HL-60 (cell line): ENCODE results near the gene LTBP3.

ENCODE experiments used
- DNase-seq, 2 experiments: peaks; one replicate each; pipeline ENCODE4 v3.0.0-alpha.2; 2010 to 2020; ENCODE audit warnings: low read depth in 1 of 2, low spot score in 1 of 2
- H3K27ac ChIP-seq: fragments of 250-450 bp; sonication (Bioruptor Pico); replicated peaks from 2 replicates; pipeline ENCODE4 v1.5.1; 2020; ENCODE audit warnings: mild to moderate bottlenecking, moderate library complexity
- H3K27me3 ChIP-seq: fragments of 250-450 bp; sonication (Bioruptor Pico); 2 replicates; pipeline ENCODE4 v1.5.1; 2021; ENCODE audit warnings: mild to moderate bottlenecking, moderate library complexity; ENCODE audit not compliant: insufficient read depth, poor library complexity, severe bottlenecking
- H3K4me3 ChIP-seq: replicated peaks from 2 replicates; pipeline ENCODE4 v1.5.1; 2011; ENCODE audit warnings: mild to moderate bottlenecking, control low read depth, low read length; ENCODE audit not compliant: insufficient read depth
- GABPA ChIP-seq: IDR thresholded peaks from 2 replicates; pipeline ENCODE4 v1.6.1; 2012; ENCODE audit warnings: low read depth
- POLR2AphosphoS5 ChIP-seq: IDR thresholded peaks from 2 replicates; pipeline ENCODE4 v1.6.1; 2012; ENCODE audit warnings: low read depth
- REST ChIP-seq: IDR thresholded peaks from 2 replicates; pipeline ENCODE4 v1.6.1; 2012; ENCODE audit warnings: low read depth; ENCODE audit not compliant: insufficient replicate concordance
- SPI1 ChIP-seq: IDR thresholded peaks from 2 replicates; pipeline ENCODE4 v1.6.1; 2012; ENCODE audit warnings: low read depth, mild to moderate bottlenecking, borderline replicate concordance
- TF ChIP-seq, protein P1 (sequence below): IDR thresholded peaks from one replicate; pipeline ENCODE4 v1.5.1; 2011; ENCODE audit warnings: low read length, control low read depth, inconsistent platforms; ENCODE audit not compliant: insufficient read depth

The LTBP3 gene

GRCh38 chr11:65562788-65563187 lies 4.6 kb upstream of the LTBP3 start:
- DNase-seq = no peak
- TF ChIP-seq SPI1 (no peak), POLR2AphosphoS5 (no peak), GABPA (no peak), REST (no peak)
- TF ChIP-seq, protein P1, sequence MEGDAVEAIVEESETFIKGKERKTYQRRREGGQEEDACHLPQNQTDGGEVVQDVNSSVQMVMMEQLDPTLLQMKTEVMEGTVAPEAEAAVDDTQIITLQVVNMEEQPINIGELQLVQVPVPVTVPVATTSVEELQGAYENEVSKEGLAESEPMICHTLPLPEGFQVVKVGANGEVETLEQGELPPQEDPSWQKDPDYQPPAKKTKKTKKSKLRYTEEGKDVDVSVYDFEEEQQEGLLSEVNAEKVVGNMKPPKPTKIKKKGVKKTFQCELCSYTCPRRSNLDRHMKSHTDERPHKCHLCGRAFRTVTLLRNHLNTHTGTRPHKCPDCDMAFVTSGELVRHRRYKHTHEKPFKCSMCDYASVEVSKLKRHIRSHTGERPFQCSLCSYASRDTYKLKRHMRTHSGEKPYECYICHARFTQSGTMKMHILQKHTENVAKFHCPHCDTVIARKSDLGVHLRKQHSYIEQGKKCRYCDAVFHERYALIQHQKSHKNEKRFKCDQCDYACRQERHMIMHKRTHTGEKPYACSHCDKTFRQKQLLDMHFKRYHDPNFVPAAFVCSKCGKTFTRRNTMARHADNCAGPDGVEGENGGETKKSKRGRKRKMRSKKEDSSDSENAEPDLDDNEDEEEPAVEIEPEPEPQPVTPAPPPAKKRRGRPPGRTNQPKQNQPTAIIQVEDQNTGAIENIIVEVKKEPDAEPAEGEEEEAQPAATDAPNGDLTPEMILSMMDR = no peak
- Histone ChIP-seq H3K27me3 (no peaks in the 10 kb centered on the region), H3K27ac (no peak overlapping the region), H3K4me3 (no peak overlapping the region)

GRCh38 chr11:65562020-65562419 lies 3.9 kb upstream of the LTBP3 start:
- TF ChIP-seq GABPA (no peak), POLR2AphosphoS5 (no peak), REST (no peak), SPI1 (no peak)
- TF ChIP-seq, protein P1 = no peak
- no peaks in the 10 kb centered on the region for H3K27me3 ChIP-seq
- DNase-seq = no peak
- no peak overlapping the region for H3K4me3 ChIP-seq
- H3K27ac ChIP-seq = no peak overlapping the region

DNA sequence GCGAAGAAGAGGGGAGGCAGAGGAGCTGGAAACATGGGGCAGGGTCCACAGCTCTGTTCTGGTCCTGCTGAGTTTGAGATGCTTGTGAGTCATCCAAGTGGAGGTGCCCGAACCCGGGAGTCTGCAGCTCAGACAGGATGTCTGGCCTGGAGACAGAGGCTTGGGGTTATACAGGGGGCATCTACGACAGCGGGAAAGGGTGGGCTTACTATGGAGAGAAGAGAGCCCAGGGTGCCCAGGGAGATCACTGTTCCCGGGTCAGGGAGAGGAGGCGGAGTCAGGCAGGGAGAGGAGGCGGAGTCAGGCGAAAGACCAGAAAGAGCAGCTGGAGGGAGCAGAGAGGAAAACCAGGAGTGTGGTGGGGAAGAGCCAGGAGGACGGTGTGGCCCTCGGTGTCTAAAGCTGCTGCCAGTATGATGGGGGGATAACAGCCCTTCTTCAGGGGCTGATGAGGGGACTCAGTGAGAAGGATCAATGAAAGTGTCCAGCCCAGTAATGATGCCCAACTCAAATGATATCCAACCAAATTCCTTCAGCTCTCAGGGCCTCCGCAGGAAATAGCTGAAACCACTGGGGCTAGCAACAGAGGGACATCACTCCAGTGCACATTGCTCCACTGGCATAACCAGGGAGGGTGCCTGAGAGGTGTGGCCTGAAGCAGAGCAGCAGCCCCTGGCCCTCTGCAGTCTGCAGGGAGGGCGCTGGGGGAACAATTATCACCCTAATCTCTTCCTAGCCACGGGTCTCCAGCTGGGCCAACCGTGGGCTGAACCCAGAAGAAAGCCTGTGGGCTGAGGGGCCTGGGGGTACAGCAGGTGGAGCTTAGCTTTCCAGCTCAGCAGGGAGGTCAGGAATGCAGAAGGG lies 2.6 kb upstream of the LTBP3 start:
- Histone ChIP-seq H3K27ac (no peak overlapping the region), H3K4me3 (no peak overlapping the region), H3K27me3 (no peaks in the 10 kb centered on the region)
- no peak for DNase-seq
- no peak for TF ChIP-seq SPI1
- no peak for TF ChIP-seq POLR2AphosphoS5
- TF ChIP-seq, protein P1 = no peak
- TF ChIP-seq GABPA = no peak
- no peak for TF ChIP-seq REST
